OCI-LY3 (cell line): ENCODE results near the gene RSL1D1.

Source experiments
- H2AFZ ChIP-seq: fragments of 200-600, 300-600 bp; shearing (Covaris generic); 2 replicates; pipeline ENCODE4 v1.6.0; 2014; ENCODE audit warnings: antibody characterized with exemption, low read depth, low read length
- H3K27ac ChIP-seq: fragments of 200-600, 300-600 bp; sonication (generic); 2 replicates; pipeline ENCODE4 v1.5.1; 2014; ENCODE audit warnings: mild to moderate bottlenecking, low read length, moderate library complexity, mixed read lengths
- H3K27me3 ChIP-seq: fragments of 200-600, 300-600 bp; sonication (generic); 2 replicates; pipeline ENCODE4 v1.6.1; 2014; ENCODE audit warnings: low read depth, low read length, mixed read lengths
- H3K36me3 ChIP-seq: fragments of 200-600, 300-600 bp; sonication (generic); replicated peaks from 2 replicates; pipeline ENCODE3; 2014; ENCODE audit warnings: low read depth, low read length, mixed read lengths
- H3K4me1 ChIP-seq: fragments of 300-600, 200-600 bp; sonication (generic); 2 replicates; pipeline ENCODE4 v1.6.1; 2014; ENCODE audit warnings: low read length, mixed read lengths
- H3K4me2 ChIP-seq: fragments of 200-600, 300-600 bp; sonication (generic); 2 replicates; pipeline ENCODE4 v1.6.1; 2014; ENCODE audit warnings: low read length, mixed read lengths
- H3K4me3 ChIP-seq: fragments of 300-600, 200-600 bp; sonication (generic); 2 replicates; pipeline ENCODE4 v1.5.1; 2014; ENCODE audit warnings: antibody characterized with exemption, mild to moderate bottlenecking, low read length, moderate library complexity
- H3K79me2 ChIP-seq: fragments of 300-600, 200-600 bp; shearing (Covaris generic); 2 replicates; pipeline ENCODE4 v1.6.1; 2014; ENCODE audit warnings: mild to moderate bottlenecking, low read length, mixed read lengths
- H3K9ac ChIP-seq: fragments of 300-600, 200-600 bp; shearing (Covaris generic); 2 replicates; pipeline ENCODE4 v1.6.0; 2014; ENCODE audit warnings: mild to moderate bottlenecking, low read length, moderate library complexity
- H3K9me3 ChIP-seq: fragments of 200-600, 300-600 bp; shearing (Covaris generic); 2 replicates; pipeline ENCODE4 v1.6.1; 2014; ENCODE audit warnings: low read length, mixed read lengths; ENCODE audit not compliant: insufficient read depth
- H4K20me1 ChIP-seq: fragments of 200-600, 300-600 bp; sonication (generic); 2 replicates; pipeline ENCODE4 v1.6.1; 2016; ENCODE audit warnings: low read length, mixed read lengths; ENCODE audit not compliant: insufficient read depth
- CTCF ChIP-seq: fragments of 200-600, 300-600 bp; sonication (generic); IDR thresholded peaks from 2 replicates; pipeline ENCODE4 v1.5.1; 2014; ENCODE audit warnings: antibody characterized with exemption, low read length, low read depth
- EZH2phosphoT487 ChIP-seq: fragments of 200-600 bp; shearing (Covaris generic); IDR thresholded peaks from 2 replicates; pipeline ENCODE4 v1.6.1; 2018; ENCODE audit warnings: antibody characterized with exemption, mixed run types, low read depth

Gene RSL1D1

GRCh38 chr16:11784038-11784369 lies 67.3 kb downstream of the RSL1D1 start:
- Histone ChIP-seq H3K9ac (peak overlapping the region; percentile 92), H3K4me3 (peak overlapping the region; percentile 49), H3K9me3 (no peaks in the 10 kb centered on the region), H4K20me1 (no peaks in the 10 kb centered on the region), H3K27me3 (no peaks in the 10 kb centered on the region), H3K79me2 (peaks cover 76% of the 10 kb centered on the region), H3K27ac (peak overlapping the region; percentile 100), H3K4me2 (peak overlapping the region; percentile 63), H3K36me3 (peaks cover 22% of the 10 kb centered on the region), H2AFZ (no peak overlapping the region), H3K4me1 (peaks cover 85% of the 10 kb centered on the region)
- TF ChIP-seq EZH2phosphoT487: no peak
- no peak for TF ChIP-seq CTCF
